WI38 (cell line): Measurements from ENCODE around the gene ABCC2.

Experiments used
- H3K4me3 ChIP-seq: 2 replicates; pipeline ENCODE4 v1.5.1; 2011; ENCODE audit warnings: low read depth, mild to moderate bottlenecking, control low read depth, low read length
- CTCF ChIP-seq: IDR thresholded peaks from 2 replicates; pipeline ENCODE4 v1.5.1; 2012; ENCODE audit warnings: low read depth, mild to moderate bottlenecking, control low read depth, low read length

ABCC2 gene

GRCh38 chr10:99785646-99786045, 3.2 kb downstream of the ABCC2 start:
- no peak overlapping the region for H3K4me3 ChIP-seq
- TF ChIP-seq CTCF, result no peak

DNA sequence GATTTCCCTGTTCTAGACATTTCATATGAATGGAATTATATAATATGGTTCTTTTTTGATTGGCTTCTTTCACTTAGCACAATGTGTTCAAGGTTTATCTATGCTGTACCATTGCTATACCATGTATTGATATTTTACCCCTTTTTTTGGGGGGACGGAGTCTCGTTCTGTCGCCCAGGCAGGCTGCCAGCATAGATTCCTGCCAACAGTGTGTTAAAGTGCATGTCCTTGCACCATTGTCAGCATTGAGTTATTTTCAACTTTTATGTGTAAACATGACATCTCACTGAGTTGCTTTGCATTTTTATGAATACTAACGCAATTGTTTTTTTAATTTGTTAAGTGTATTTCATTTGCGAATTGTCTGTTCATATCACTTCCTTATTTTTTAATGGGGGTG, 4.9 kb downstream of the ABCC2 start:
- TF ChIP-seq CTCF, result no peak
- no peak overlapping the region for H3K4me3 ChIP-seq

DNA sequence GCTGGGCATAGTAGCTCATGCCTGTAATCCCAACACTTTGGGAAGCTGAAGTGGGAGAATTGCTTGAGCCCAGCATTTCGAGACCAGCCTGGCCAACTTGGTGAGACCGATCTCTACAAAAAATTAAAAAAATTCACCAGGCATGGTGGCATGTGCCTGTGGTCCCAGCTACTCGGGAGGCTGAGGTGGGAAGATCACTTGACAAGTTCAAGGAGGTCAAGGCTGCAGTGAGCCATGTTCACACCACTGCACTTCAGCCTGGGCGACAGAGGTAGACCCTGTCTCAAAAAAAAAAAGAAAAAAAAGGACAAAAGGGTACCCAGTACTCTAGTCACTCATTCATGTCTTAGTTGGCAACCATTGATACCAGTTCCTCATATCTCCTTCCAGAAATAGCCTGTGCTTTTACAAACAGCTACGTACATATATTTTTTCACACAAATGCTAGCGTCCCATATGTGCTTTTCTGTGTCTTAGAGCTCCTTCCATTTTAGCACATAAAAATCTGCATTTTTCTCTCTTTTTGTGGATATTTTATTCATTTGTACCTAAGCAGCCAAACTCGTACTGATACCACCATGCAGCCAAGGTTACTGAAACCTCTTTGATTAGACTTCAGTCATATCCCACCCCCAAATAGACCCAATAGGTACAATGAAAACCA, 5.5 kb downstream of the ABCC2 start:
- no peak for TF ChIP-seq CTCF
- no peak overlapping the region for H3K4me3 ChIP-seq

- no peak overlapping the region for H3K4me3 ChIP-seq
- TF ChIP-seq CTCF, result no peak
Observed at GRCh38 chr10:99788598-99789256, 6.3 kb downstream of the ABCC2 start.

DNA sequence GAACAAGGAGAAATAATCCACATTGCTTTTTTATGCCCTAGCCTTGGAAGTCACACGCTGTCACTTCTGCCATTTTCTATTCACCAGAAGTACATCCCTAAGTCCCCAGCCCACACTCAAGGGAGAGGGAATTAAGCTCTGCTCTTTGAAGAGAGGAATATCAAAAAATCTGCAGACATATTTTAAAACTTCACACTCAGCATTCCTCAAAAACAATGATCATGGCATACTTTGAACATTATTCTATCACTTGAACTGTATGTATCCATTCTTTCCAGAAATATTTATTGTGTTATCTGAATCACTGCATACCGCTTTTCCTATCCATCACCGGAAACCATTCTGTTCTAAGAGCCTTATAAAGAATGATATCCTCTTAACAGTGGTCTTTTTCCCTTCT, 9.4 kb downstream of the ABCC2 start:
- TF ChIP-seq CTCF, result no peak
- H3K4me3 ChIP-seq, result no peak overlapping the region

DNA sequence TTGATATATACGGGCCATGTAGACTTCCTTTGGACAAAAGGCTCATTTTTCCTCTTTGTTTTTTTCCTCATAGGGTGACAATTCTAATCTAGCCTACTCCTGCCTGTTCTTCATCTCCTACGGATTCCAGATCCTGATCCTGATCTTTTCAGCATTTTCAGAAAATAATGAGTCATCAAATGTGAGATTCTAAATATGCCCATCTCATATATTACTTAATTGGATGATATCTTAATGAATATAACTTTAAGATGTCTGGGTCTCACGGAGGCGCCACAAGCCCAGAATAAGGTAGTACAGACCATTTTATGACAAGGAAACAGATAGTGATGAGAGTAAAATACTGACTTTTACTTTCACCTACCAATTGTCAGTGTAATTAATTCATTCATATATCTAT, 11.4 kb downstream of the ABCC2 start:
- TF ChIP-seq CTCF, result no peak
- no peak overlapping the region for H3K4me3 ChIP-seq

DNA sequence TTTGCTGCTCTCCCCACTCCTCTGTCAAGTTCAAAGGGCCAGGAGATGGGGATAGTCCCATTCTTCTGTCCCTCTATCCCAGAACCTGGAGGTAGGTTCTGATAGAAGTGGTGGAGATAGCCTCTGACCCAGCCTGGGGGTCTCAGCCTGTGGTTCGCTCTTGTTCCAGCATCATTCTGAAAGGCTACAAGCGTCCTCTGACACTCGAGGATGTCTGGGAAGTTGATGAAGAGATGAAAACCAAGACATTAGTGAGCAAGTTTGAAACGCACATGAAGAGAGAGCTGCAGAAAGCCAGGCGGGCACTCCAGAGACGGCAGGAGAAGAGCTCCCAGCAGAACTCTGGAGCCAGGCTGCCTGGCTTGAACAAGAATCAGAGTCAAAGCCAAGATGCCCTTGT, 14.5 kb downstream of the ABCC2 start:
- no peak for TF ChIP-seq CTCF
- no peak overlapping the region for H3K4me3 ChIP-seq
